Stimulated activated CD8-positive, alpha-beta memory T cell treated with anti-CD3 and anti-CD28 coated beads, Interleukin-7, amount 100 ng/mL, for 24 hours (primary cell): Measurements from ENCODE around the gene OR4M1.
"Not testable (repeated sequence)": the region's sequence is repeated elsewhere in the genome, so short reads cannot be mapped to it uniquely, and the experiment has no call there.

ENCODE experiments used
- DNase-seq: peaks from one replicate; pipeline ENCODE4 v3.0.0-alpha.2; 2020; ENCODE audit warnings: low read depth

The OR4M1 gene

DNA sequence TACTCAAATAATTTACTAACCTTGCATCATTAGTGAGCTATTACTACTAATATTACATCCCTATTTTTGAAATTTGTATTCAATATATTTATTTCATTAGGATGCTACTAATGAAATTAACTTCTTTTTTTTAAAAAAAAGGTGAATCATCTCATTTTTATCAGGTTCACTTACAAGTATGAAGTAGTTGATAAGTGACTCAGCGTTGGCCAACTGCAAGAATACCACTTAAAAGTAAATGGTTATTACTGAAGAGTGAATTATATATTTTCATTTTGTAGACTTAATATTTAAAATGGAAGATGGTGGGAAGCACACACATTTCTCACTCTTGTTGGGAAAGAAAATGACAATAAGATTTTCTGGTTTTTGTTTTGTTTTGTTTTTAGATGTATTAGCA, 49.9 kb downstream of the OR4M1 start:
- no peak for DNase-seq

DNA sequence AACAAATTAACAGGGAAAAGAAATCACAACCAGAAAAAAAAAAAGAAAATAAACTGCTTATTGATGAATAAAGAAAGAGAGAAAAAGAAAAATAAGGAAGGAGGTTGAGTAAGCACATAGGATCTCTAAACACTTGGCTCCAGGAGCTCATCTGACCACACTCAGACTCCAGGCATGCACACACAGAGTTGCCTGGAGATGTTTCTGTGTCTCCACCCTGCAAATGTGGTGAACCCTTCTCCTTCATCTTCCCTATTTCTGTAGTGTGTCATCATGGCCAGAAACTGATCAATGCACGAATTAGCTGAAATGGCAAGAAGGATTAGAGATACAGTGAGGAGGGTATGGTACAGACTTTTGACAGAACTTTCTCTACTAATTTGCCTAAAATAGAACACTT, 50.5 kb downstream of the OR4M1 start:
- no peak for DNase-seq

DNA sequence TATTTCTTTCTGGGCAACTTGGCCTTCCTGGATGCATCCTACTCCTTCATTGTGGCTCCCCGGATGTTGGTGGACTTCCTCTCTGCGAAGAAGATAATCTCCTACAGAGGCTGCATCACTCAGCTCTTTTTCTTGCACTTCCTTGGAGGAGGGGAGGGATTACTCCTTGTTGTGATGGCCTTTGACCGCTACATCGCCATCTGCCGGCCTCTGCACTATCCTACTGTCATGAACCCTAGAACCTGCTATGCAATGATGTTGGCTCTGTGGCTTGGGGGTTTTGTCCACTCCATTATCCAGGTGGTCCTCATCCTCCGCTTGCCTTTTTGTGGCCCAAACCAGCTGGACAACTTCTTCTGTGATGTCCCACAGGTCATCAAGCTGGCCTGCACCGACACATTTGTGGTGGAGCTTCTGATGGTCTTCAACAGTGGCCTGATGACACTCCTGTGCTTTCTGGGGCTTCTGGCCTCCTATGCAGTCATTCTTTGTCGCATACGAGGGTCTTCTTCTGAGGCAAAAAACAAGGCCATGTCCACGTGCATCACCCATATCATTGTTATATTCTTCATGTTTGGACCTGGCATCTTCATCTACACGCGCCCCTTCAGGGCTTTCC, 54.4 kb downstream of the OR4M1 start:
- not testable (repeated sequence) for DNase-seq

DNA sequence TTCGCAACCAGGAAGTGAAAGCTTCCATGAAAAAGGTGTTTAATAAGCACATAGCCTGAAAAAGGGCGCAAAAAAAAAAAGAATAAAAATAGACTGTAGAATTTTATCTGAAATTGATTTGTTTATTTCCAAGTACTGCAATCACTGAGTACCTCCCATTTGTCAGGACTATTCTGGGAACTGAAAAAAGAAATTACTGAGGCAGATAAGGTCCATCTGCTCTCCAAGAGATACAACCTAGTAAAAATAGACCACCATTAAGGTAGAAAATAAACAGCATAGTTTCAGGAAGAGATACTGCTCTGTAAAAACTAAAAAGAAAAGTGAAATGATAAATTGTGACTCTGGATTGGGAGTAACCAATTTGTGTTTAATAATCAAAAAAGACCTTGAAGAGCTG, 55.0 kb downstream of the OR4M1 start:
- no peak for DNase-seq
